ENCODE measurements around the gene PERCC1. TPM values are rescaled to one million over a fixed set of nuclear protein-coding genes. Genes with fewer than 3 reads are reported as not detected.

The PERCC1 gene
- total RNA-seq, 4 donors from 2014 or later, result not detected

DNA sequence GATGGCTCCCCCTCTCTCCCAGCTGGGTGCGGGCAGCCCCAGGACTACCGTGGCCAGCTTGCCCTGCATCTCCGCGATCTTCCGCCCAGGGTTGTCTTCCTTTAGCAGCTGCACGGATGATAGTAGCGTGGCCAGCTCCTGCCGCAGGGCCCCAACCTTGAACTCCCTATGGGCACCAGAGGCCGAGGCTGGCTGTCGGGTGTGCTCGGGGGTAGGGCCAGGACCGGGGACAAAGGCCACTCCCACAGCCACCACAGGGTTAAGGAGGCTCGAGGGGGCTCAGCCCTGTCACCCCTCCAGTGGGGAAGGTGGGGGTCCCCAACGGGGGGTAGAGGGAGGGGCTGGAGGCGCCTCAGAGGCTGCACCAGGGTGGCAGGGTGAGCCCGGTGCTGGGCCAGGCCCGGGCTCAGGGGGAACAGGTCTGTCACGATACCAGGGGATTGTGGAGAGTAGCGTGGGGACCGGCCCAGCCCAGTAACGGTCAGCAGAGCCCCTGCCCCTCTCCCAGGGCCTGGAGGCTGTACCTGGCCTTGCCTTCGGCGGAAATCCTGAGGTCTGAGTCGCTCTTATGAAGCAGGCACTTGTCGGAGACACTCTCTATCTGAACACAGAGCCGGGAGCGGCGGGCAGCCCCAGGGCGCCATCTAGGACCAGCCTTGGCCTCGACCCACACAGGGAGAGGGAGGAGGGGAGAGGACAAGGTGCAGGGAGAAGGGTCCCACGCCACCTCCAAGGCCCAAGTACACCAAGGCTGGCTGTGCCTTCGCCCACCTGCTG, 5.2 kb downstream of the PERCC1 start:
- TF ChIP-seq, protein P1, sequence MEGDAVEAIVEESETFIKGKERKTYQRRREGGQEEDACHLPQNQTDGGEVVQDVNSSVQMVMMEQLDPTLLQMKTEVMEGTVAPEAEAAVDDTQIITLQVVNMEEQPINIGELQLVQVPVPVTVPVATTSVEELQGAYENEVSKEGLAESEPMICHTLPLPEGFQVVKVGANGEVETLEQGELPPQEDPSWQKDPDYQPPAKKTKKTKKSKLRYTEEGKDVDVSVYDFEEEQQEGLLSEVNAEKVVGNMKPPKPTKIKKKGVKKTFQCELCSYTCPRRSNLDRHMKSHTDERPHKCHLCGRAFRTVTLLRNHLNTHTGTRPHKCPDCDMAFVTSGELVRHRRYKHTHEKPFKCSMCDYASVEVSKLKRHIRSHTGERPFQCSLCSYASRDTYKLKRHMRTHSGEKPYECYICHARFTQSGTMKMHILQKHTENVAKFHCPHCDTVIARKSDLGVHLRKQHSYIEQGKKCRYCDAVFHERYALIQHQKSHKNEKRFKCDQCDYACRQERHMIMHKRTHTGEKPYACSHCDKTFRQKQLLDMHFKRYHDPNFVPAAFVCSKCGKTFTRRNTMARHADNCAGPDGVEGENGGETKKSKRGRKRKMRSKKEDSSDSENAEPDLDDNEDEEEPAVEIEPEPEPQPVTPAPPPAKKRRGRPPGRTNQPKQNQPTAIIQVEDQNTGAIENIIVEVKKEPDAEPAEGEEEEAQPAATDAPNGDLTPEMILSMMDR (IDR thresholded peaks at IDR 0.05; ENCODE audit: low read depth), result no peak

DNA sequence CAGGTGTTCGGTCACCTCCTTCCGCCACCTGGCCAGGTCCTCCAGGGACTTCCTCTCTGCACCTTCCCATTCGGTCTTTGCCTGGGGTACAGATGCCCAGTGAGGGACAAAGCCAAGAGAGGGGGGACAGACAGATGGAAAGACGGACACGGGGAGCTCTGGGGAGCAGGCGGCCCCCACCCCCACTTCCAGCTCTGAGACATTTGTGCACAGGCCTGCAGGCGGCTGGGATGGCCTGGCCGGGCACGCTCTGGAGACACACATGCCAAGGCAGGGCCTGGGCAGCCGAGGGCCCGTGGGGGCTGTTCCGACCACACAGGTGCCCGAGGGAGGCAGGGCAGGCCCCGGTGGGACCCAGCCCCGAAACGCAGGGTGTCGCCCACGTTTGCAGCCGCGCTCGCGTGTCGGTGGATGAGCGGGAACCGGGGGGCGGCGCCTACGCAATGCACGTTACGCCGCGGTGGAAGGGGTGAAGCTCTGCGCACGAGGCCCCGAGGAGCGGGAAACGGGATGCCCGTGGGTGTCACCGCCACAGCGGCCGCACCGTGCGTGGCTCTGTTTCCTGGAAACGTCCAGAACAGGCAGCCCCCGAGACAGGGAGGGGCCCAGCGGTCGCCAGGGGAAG, 6.0 kb downstream of the PERCC1 start:
- TF ChIP-seq, protein P1 (IDR thresholded peaks at IDR 0.05; ENCODE audit: low read depth), result no peak

DNA sequence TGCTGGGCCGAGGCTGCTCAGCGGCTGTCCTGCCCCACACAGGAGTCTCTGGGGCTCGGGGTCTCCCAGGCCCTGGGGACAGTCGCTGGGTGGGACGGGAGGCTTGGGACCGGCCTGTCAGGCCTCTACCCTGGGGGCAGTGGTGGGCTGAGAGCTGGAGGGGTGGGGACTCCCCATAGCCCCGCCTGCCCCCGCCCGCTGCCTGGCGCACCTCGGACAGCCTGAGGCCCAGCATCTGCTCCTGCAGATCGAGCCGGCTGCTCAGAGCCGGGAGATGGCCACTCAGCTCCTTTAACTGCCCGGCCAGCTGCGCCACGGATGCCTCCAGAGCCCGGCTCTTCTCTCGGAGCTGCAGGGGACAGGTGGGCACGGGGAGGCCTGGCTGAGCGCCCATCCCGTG, 6.7 kb downstream of the PERCC1 start:
- TF ChIP-seq, protein P1 (IDR thresholded peaks at IDR 0.05; ENCODE audit: low read depth), result no peak

DNA sequence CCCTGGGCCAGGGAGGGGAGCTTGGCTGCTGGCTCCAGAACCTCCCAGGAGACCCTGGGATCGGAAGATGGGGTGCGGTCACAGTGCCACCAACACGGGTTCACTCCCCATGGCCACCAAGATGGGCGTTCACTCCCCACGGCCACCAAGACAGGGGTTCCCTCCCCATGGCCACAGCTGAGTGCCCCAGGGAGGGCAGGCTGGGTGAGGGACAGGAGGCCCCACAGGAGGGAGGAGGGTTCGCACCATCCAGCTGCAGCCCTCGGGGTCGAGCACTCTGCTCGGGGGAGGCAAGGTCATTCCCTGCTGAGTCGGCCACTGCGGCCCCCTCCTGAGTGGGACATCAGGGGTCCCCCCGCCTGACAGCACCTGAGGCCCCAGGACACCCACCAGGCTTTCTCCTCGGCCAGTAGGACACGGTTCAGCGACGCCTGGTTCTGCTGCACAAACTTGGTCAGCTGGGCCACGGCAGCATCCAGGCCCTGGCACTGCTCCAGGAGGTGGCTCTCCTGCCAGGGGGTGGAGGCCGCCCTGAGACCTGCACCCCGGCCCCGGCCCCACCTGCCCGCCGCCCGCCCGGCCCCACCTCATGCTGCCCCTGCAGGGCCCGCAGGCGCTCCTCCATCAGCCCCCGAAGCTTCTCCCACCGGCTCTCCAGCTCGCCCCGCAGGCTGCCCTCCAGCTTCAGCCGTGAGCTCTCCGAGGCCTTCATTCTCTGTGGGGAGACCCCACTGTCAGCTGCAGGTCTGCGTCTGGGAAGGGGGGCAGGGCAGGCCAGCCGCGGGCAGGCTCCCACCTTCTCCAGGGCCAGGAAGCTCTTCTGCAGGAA, 7.6 kb downstream of the PERCC1 start:
- TF ChIP-seq, protein P1 (IDR thresholded peaks at IDR 0.05; ENCODE audit: low read depth), result no peak

DNA sequence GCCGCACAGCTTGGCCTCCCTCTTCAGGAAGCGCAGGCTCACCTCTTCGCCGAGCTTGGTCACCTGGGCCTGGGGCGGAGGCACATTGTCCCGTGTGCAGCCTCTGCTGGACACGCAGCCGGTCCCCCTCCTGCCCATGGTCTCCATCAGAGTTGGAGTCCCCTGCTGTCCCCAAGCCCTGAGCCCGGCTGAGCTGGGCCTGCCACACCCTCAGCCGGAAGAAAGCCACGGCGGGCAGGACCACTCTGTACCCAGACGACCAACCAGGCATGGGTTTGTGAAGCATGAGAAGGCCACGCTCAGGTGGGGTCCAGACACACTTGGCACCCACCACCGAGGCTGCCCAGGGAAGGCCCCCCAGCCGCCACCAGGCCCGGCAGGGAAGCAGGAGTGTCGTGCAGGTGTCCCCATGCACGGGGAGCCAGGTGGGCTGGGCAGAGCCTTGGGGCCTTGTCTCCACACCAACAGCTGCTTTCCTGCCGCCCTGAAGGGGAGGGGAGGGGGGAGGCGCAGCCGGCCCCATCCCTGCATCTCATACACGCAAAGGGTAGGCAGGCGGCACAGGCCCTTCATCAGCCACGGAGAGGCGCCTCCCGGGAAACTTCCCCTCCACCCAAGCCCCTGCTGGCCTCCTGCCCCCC, 8.3 kb downstream of the PERCC1 start:
- TF ChIP-seq, protein P1 (IDR thresholded peaks at IDR 0.05; ENCODE audit: low read depth), result no peak

DNA sequence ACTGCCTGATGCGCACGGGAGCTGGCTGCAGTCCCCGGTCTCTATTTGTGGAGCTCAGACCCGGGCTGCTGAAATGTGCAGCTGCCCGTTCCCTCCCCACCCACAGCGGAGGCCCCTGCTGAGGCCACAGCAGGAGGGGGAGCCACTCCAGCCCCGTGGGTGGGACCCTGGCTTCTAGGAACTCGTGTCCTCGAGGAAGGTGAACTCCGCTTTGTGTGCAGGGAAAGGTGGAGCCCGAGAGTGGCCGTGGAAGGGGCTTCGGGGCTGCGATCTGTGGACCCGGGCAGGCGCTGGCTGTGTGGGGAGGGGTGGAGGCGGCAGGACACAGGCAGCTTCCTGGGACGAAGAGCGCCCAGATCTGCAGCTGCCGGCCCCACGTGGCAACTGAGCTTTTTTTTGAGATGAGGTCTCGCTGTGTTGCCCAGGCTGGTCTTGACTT, 10.5 kb downstream of the PERCC1 start:
- TF ChIP-seq, protein P1 (IDR thresholded peaks at IDR 0.05; ENCODE audit: low read depth), result no peak

All from subcutaneous adipose tissue (tissue), 4 donors.